ENCODE measurements around the gene TPK1.
"Not testable (repeated sequence)": the region's sequence is repeated elsewhere in the genome, so short reads cannot be mapped to it uniquely, and the experiment has no call there.

The TPK1 gene

GRCh38 chr7:144822223-144822622, 13.6 kb downstream of the TPK1 start:
- DNase-seq (ENCODE audit: low spot score), result no peak

DNA sequence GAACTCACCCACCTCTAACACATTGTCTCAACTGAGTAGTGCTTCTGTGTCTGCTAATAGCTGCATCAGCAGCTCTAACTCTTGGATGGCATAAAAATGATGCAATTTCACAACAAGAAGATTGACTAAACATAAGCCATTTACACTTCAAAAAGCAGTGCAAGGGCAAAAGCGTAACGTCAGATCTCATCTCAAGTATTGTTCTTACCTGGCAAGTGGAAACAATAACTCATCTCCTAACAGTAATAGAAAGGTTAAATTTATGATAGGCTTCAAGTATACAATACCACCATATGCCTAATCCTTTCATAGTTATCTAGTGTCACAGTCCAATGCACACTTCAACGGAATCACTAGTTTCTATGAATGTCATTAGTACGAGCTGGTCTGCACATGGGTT, 14.8 kb downstream of the TPK1 start:
- DNase-seq (ENCODE audit: low spot score), result no peak

- DNase-seq (ENCODE audit: low spot score), result no peak
These were observed 15.3 kb downstream of the TPK1 start for GRCh38 chr7:144820552-144820951.

DNA sequence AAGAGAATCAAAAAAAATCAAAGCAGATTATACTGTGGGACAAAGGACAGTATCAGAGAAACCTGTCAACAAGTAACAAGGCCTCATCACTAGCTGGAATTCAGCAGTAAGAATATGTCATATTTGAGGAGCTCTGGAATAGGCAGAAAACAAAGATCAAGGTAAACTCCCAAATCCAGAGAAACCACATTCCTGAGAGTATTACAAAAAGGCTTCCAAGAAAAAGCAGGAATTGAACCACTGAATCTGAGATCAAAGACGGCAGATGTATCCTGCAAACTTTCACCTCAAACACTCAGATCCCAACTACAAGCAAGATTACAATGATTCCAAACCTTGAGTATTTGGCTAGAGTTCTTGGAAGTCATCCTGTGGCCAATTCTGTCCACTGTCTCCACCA, 16.3 kb downstream of the TPK1 start:
- no peak for DNase-seq (ENCODE audit: low spot score)

DNA sequence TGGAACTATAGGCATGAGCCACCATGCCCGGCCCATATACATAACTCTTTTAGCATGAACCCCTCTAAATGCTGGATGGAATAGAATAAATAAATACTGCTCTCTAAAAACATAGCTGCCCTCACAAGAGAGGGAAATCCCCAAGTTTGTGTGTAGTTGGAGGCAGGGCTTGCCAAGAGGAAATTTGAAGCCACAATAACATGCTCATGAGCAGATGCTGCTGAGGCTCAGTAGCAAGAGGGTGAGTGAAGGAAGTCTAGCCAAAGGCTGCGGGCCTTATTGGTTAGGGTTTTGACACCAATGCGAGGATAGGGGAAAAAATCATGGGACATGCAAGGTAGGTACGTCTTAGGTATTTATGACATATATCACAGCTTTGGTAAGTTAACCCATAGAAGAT, 17.3 kb downstream of the TPK1 start:
- DNase-seq (ENCODE audit: low spot score), result no peak

DNA sequence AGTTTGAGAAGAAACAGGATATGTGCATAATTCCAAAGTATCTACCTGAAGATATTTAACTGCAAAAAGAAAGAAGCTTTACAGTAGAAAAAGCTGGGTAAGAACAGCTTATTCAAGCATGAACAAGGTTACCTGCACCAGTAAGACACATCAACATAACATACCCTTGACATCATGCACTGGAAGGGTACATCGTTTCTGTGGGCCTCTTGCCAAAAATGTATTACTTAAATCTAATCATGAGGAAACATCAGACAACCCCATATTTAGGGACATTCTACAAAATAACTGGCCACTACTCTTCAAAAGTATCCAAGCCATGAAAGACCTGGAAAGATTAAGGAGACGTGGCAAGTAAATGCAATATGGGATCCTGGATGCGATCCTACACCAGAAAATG, 18.9 kb downstream of the TPK1 start:
- no peak for DNase-seq (ENCODE audit: low spot score)

DNA sequence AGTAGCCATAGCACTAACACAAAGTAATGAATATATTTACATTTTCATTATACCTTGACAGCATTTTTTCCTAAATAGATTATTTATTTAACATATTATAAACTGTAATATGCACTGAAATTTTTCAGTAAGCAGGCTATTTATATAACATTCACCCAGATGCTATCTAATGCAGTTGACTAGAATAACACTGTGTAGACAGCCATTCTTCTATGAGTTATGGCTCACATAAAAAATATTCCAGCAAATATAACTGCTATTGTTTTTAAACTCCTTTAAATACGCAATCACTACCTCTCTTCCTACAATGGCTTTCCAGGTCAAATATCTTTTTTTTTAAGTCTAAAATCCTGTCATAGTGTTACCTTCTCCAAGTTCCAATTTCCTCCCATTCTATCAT, 21.6 kb downstream of the TPK1 start:
- DNase-seq (ENCODE audit: low spot score), result no peak

DNA sequence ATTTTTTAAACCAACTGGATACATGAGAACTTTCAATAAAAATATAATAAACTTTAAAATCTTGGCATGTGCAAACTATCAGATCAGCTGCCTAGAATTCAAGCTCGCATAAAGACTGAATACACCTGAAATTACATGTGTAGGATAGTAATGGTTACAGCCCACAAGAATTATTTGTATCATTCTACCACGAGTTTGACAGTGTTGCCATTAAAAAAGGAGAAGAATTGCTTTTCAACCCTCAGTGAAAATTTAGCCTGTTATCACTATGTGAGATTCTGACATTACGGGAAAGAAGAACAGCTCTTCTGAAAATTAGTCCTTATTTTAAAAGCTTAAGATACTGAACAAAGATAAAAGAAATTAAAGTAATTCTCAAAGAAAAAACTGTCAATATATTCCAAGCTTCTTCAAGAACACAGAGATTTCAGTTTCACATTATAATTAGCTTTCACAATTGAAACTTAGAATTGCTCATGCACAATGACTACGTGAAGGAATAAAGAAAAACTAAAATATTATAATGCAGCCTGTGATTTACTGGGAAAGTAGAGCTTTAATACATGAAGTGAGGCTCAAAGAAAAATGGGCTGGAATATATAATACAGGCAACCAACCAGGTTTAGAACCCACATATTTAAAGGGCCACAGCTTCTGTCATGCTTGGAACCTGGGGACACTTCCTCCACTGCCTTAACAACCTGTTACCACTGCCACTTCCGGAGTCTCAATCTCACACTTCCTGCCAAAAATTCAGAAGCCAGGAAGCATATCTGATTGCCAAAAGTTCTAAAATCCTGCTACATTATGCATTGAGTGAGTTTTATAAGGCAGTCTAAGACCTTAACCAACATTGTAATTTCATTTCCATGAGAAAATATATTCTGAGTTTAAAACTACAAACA, 23.2 kb downstream of the TPK1 start:
- DNase-seq (ENCODE audit: low spot score), result no peak

DNA sequence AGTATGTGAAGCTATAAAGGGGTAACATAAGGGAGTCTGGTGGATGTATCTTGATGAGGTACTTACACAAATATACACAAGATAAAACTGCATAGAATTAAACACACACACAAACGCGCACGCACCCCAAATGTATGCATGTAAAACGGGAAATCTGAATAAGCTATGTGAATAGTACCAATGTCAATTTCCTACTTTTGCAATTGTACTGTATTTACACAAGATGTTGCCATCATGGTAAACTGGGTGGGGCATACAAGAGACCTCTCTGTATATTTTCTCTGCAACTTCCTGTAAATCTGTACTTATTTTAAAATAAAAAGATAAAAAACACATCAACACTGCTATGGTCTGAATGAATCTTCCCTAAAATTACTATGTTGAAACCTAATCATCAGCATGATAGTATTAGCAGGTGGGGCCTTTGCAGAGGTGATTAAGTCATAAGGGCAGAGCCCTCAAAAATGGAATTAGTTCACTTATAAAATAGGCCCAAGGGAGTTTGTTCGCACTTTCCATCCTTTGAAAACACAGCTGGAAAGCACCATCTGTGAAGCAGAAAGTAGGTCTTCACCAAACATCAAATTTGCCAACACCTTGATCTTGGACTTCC, 30.1 kb downstream of the TPK1 start:
- DNase-seq (ENCODE audit: low spot score), result no peak

- not testable (repeated sequence) for DNase-seq (ENCODE audit: low spot score)
These were observed 35.0 kb downstream of the TPK1 start for GRCh38 chr7:144800678-144801436.

GRCh38 chr7:144796919-144797318, 38.9 kb downstream of the TPK1 start:
- DNase-seq (ENCODE audit: low spot score), result no peak

- no peak for DNase-seq (ENCODE audit: low spot score)
These were observed 43.8 kb downstream of the TPK1 start for GRCh38 chr7:144792050-144792449.

DNA sequence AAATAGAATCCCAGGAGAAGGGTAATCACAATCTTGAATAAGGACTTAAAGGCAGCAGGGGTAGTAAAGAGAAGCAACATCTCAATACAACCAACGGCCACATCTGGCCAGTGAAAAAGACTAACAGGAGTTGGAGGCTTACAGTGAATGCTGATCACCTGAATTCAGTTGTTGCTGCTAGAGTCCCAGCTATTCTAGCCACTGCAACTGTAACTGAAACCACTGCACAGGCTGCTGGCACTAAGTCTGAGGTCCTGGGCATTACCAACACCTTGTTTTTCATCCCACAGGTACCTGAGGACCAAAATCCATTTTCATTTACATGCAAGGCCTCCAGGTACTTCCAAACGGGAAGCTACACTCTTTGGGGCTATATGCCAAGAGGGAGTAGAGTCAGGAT, 44.4 kb downstream of the TPK1 start:
- no peak for DNase-seq (ENCODE audit: low spot score)

DNA sequence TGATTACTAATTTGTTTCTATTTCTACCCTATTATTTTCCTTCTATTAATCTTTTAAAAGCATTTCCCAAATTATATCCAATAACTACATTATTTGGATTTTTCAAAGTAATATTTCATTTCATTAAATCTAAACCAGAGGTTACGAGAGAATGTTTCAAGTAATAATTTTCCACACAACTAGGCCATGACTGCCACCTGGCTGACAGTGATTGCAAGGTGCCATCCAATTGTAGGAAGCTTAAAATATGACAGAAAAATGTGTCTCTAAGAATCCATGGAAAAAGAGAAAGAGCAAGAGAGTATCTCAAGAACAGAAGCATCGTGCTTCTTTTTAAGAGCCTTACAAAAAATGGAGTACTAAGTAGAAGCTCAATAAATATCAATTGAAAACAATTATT, 48.7 kb downstream of the TPK1 start:
- no peak for DNase-seq (ENCODE audit: low spot score)

DNA sequence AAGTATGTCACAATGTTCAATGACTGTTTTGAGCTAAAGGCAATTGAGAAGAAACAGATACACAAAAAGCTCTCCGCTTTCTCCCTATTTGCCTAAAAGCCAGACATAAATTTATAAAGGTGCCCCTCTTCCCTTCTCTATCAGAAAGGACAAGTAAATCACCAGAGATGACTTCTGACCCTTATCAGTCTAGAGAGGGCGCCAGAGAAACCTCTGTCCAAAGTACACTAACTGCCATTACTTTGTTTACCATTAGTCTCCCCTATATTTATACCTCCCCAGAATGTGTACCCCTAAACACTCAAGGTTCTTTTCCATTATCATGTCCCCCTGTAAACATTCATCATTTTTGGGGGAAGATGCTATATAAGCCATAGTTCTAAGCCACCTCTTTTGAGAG, 49.3 kb downstream of the TPK1 start:
- no peak for DNase-seq (ENCODE audit: low spot score)

DNA sequence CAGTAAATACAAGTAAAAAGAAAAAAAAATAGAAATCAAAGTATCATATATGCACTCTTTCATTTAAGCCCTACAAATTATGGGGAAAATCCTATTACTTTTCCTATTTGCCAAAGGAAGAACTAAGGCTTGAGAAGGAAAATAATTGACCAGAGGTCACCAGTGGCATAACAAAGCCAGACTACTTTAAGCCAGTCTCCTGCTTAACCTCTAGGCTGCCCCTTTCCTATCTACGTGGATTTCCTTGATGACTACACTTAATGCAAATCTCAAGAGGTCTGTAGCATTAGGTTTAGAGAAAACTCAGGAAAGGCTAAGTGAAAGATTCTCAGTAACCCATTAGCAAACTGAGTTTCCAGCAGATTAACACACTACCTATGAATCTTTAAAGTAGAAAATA, 49.8 kb downstream of the TPK1 start:
- no peak for DNase-seq (ENCODE audit: low spot score)

- DNase-seq (ENCODE audit: low spot score), result no peak
These were observed 50.3 kb downstream of the TPK1 start for GRCh38 chr7:144785521-144785920.

DNA sequence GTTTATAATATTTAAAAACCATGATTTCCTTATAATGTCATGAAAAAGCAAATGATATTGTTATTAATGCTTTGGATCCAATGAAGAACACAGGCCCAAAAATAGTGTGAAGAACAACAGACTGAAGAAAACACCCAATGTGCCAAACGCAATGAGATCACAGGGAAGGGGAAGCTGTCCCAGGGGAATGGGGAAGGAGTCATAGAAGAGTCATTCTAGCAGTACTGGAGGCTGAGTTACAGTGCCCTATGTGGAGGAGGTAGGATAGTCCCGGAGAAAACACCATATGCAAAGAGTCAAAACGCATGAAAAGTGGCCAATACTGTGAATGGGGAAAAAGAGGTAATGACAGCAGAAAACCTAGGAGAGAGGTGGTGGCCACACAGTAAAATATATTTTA, 50.9 kb downstream of the TPK1 start:
- DNase-seq (ENCODE audit: low spot score), result no peak

- DNase-seq (ENCODE audit: low spot score), result no peak
These were observed 51.4 kb downstream of the TPK1 start for GRCh38 chr7:144784441-144784840.

GRCh38 chr7:144782883-144783282, 53.0 kb downstream of the TPK1 start:
- DNase-seq (ENCODE audit: low spot score), result no peak

DNA sequence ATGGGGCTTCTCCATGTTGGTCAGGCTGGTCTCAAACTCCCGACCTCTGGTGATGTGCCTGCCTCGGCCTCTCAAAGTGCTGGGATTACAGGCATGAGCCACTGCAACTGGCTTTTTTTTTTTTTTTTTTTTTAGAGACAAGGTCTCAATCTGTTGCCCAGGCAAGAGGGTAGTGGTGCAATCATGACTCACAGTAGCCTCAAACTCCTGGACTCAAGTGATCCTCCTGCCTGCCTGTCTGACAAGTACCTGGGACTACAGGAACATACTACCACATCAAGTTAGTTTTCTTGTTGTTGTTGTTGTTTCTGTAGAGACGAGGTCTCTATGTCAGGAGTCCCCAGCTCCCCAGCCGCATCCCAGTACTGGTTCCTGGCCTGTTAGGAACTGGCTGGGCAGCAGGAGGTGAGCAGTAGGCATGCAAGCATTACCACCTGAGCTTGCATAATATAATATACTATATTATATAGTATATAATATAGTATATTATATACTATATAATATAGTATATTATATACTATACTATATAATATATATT, 55.7 kb downstream of the TPK1 start:
- no peak for DNase-seq (ENCODE audit: low spot score)

DNA sequence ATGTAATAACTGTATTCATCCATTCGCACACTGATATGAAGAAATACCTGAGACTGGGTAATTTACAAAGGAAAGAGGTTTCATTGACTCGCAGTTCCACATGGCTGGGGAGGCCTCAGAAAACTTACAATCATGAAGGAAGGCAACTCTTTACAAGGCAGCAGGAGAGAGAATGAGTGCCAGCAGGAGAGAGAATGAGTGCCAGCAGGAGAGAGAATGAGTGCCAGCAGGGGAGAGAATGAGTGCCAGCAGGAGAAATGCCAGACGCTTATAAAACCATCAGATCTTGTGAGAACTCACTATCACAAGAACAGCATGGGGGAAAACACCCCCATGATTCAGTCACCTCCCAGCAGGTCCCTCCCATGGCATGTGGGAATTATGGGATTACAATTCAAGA, 58.0 kb downstream of the TPK1 start:
- DNase-seq (ENCODE audit: low spot score), result not testable (repeated sequence)

All from SW480 (cell line).